HG03521 (cell line): ENCODE measurements around the gene HCFC1R1.

ENCODE experiments used
- ATAC-seq: cut with Tn5 transposase; IDR thresholded peaks from one replicate; pipeline ENCODE4 v1.9.1; 2021; ENCODE audit warnings: mild to moderate bottlenecking, moderate library complexity; ENCODE audit not compliant: unreplicated experiment

HCFC1R1 gene

GRCh38 chr16:3035972-3036725 is 12.4 kb upstream of the HCFC1R1 start:
- ATAC-seq, result no peak

GRCh38 chr16:3035289-3035971 is 11.7 kb upstream of the HCFC1R1 start:
- no peak for ATAC-seq

GRCh38 chr16:3032624-3033023 is 8.9 kb upstream of the HCFC1R1 start:
- ATAC-seq, result no peak

- no peak for ATAC-seq
These were observed 6.8 kb upstream of the HCFC1R1 start for GRCh38 chr16:3030222-3031212.

- ATAC-seq, result no peak
These were observed 5.9 kb upstream of the HCFC1R1 start for GRCh38 chr16:3029491-3030221.

- ATAC-seq, result no peak
These were observed 5.1 kb upstream of the HCFC1R1 start for GRCh38 chr16:3028716-3029319.

GRCh38 chr16:3027983-3028715 is 4.4 kb upstream of the HCFC1R1 start:
- no peak for ATAC-seq

GRCh38 chr16:3027489-3027795 is 3.7 kb upstream of the HCFC1R1 start:
- ATAC-seq, result no peak

GRCh38 chr16:3026609-3027488 is 3.1 kb upstream of the HCFC1R1 start:
- ATAC-seq, result no peak

- ATAC-seq, result no peak
These were observed 2.2 kb upstream of the HCFC1R1 start for GRCh38 chr16:3026003-3026378.

GRCh38 chr16:3025032-3026002 is 1.6 kb upstream of the HCFC1R1 start:
- ATAC-seq, result no peak

GRCh38 chr16:3023415-3023668 is 400 bp downstream of the HCFC1R1 start:
- ATAC-seq, result no peak

- no peak for ATAC-seq
These were observed 893 bp downstream of the HCFC1R1 start for GRCh38 chr16:3022684-3023414.

- no peak for ATAC-seq
These were observed 1.5 kb downstream of the HCFC1R1 start for GRCh38 chr16:3022208-3022683.

- ATAC-seq, result no peak
These were observed 2.1 kb downstream of the HCFC1R1 start for GRCh38 chr16:3021449-3022207.
